Upper lobe of left lung (tissue), 4 donors: ENCODE results near the gene CCNY.

Experiments used
- POLR2A ChIP-seq, 4 donors: fragments of 450-650 bp; IDR thresholded peaks; one replicate each; pipeline ENCODE4 v1.5.1; 2016 to 2017; ENCODE audit warnings: antibody characterized with exemption in 4 of 4, mild to moderate bottlenecking in 2 of 4
- POLR2AphosphoS5 ChIP-seq, 2 donors: sonication (generic); formaldehyde crosslinking; IDR thresholded peaks; one replicate each; pipeline ENCODE4 v1.5.1; 2017; ENCODE audit warnings: antibody characterized with exemption in 2 of 2
- TF ChIP-seq, protein P1 (sequence below), 6 experiments: fragments of 450-650 bp in 4 of 6; fragments of 200-600 bp in 2 of 6; sonication (generic) in 2 of 6; IDR thresholded peaks; one replicate each; pipeline ENCODE4 v1.5.1; 2016 to 2019; ENCODE audit warnings: antibody characterized with exemption in 6 of 6

DNA sequence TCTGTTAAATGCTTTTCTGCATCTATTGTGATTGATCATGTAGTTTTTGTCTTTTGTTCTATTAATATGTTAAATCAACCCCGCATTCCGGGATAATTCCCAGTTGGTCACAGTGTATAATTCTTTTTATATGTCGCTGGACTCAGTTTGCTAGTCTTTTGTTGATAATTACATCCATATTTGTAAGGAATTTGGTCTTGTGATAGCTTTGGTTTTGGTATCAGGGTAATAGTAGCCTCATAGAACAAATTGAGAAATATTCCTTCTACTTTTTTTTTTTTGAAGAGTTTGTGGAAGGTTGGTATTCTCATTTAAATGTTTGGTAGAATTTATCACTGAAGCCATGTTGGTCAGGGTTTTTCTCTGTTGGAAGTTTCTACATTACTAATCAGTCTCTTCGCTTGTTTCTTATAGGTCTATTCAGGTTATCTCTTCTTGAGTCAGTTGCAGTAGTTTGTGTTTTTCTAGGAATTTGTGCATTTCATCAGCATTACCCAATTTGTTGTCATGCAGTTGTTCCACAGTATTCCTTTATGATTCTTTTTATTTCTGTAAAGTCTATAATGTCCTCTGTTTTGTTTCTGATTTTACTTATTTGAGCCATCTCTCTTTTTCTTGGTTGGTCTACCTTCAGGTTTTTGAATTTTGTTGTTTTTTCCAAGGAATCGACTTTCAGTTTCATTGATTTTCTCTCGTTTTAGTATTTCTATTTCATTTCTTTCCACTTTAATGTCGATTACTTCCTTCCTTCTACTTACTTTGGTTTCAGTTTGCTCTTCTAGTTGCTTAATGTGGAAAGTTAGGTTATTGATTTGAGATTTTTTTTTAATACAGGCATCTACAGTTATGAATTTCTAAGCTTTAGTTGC lies 204.2 kb downstream of the CCNY start:
- TF ChIP-seq, protein P1, sequence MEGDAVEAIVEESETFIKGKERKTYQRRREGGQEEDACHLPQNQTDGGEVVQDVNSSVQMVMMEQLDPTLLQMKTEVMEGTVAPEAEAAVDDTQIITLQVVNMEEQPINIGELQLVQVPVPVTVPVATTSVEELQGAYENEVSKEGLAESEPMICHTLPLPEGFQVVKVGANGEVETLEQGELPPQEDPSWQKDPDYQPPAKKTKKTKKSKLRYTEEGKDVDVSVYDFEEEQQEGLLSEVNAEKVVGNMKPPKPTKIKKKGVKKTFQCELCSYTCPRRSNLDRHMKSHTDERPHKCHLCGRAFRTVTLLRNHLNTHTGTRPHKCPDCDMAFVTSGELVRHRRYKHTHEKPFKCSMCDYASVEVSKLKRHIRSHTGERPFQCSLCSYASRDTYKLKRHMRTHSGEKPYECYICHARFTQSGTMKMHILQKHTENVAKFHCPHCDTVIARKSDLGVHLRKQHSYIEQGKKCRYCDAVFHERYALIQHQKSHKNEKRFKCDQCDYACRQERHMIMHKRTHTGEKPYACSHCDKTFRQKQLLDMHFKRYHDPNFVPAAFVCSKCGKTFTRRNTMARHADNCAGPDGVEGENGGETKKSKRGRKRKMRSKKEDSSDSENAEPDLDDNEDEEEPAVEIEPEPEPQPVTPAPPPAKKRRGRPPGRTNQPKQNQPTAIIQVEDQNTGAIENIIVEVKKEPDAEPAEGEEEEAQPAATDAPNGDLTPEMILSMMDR (IDR thresholded peaks at IDR 0.05), result no peak
- TF ChIP-seq POLR2A (IDR thresholded peaks at IDR 0.05), result no peak
- TF ChIP-seq POLR2AphosphoS5 (IDR thresholded peaks at IDR 0.05), result no peak
